ENCODE data around the gene STAB2. TPM values are rescaled to one million over a fixed set of nuclear protein-coding genes. Genes with fewer than 3 reads are reported as not detected.

STAB2 gene
- total RNA-seq, 1 experiment from 2014 or later, result not detected

GRCh38 chr12:103793046-103793445 lies 206.0 kb downstream of the STAB2 start:
- no peak overlapping the region for H2AFZ ChIP-seq (ENCODE audit: low read depth, low read length, poor library complexity, severe bottlenecking)
- H3K9me2 ChIP-seq (ENCODE audit: insufficient read depth), result no peaks in the 10 kb centered on the region
- RAD21 ChIA-PET (ENCODE audit: low non-redundant PET in 1 of 2, low total read pairs in 2 of 2, uncharacterized antibody in 2 of 2, unreplicated experiment in 2 of 2), result no interaction called here
- DNase-seq (ENCODE audit: low read depth, low spot score) (no peak), ATAC-seq (no peak)
- no peaks in the 10 kb centered on the region for H3K9me3 ChIP-seq (ENCODE audit: control insufficient read depth in 1 of 2, insufficient read depth in 1 of 2, low read depth in 1 of 2, low read length in 2 of 2)
- H3K79me2 ChIP-seq (ENCODE audit: insufficient read depth, low read length), result no peaks in the 10 kb centered on the region
- no peak overlapping the region for H3K4me2 ChIP-seq (ENCODE audit: low read length)
- no peak overlapping the region for H3K27ac ChIP-seq (ENCODE audit: low read depth, low read length)
- peaks cover 10 to 19% of the 10 kb centered on the region in 2 experiments for H3K36me3 ChIP-seq (ENCODE audit: control insufficient read depth in 1 of 2, insufficient read depth in 2 of 2, low read length in 2 of 2)
- H3K4me1 ChIP-seq (ENCODE audit: control insufficient read depth in 1 of 2, insufficient read depth in 2 of 2, low read length in 2 of 2), result no peaks in the 10 kb centered on the region; a peak in 1 of 4 replicates
- H3K4me3 ChIP-seq (replicated peaks in 1 of 2; ENCODE audit: low read depth in 1 of 2, low read length in 2 of 2), result no peak overlapping the region
- no peaks in the 10 kb centered on the region for H3K27me3 ChIP-seq (ENCODE audit: insufficient read depth, low read length)
- CTCF ChIA-PET, result no interaction called here
- no TSS peak for BruUV-seq (replicated peaks)
- no peak for TF ChIP-seq TCF7L2 (IDR thresholded peaks at IDR 0.05; ENCODE audit: borderline replicate concordance, extremely low read depth, insufficient read depth, insufficient read length)
- TF ChIP-seq POLR2A (IDR thresholded peaks at IDR 0.05; ENCODE audit: borderline replicate concordance, extremely low read depth, insufficient read depth, insufficient read length), result no peak
- TF ChIP-seq SP1 (IDR thresholded peaks at IDR 0.05; ENCODE audit: low read depth), result no peak
- TF ChIP-seq EZH2phosphoT487 (IDR thresholded peaks at IDR 0.05; ENCODE audit: borderline replicate concordance), result no peak
- TF ChIP-seq ZFX (IDR thresholded peaks at IDR 0.05), result no peak
- no peak for TF ChIP-seq CBX3 (IDR thresholded peaks at IDR 0.05; ENCODE audit: low read depth)
- TF ChIP-seq ZBTB33 (IDR thresholded peaks at IDR 0.05; ENCODE audit: extremely low read depth, insufficient replicate concordance, low read length), result no peak
- POLR2A ChIA-PET, result no interaction called here
- intact Hi-C loops (cut with micrococcal nuclease), result no loop called here
- no peaks in the 10 kb centered on the region for H4K20me1 ChIP-seq (ENCODE audit: insufficient read depth)
- H3K9ac ChIP-seq (ENCODE audit: low read length), result no peak overlapping the region

- H2AFZ ChIP-seq (ENCODE audit: low read depth, low read length, poor library complexity, severe bottlenecking), result no peak overlapping the region
- DNase-seq (ENCODE audit: low read depth, low spot score), result no peak
- H3K27ac ChIP-seq (ENCODE audit: low read depth, low read length), result no peak overlapping the region
- no peaks in the 10 kb centered on the region; a peak in 1 of 4 replicates for H3K4me1 ChIP-seq (ENCODE audit: control insufficient read depth in 1 of 2, insufficient read depth in 2 of 2, low read length in 2 of 2)
- no peak overlapping the region for H3K4me3 ChIP-seq (replicated peaks in 1 of 2; ENCODE audit: low read depth in 1 of 2, low read length in 2 of 2)
- H3K9ac ChIP-seq (ENCODE audit: low read length), result no peak overlapping the region
- peaks cover 10 to 18% of the 10 kb centered on the region in 2 experiments for H3K36me3 ChIP-seq (ENCODE audit: control insufficient read depth in 1 of 2, insufficient read depth in 2 of 2, low read length in 2 of 2)
- CTCF ChIA-PET, result no interaction called here
- no peak overlapping the region for H3K4me2 ChIP-seq (ENCODE audit: low read length)
- no peaks in the 10 kb centered on the region for H3K79me2 ChIP-seq (ENCODE audit: insufficient read depth, low read length)
- no TSS peak for BruUV-seq (replicated peaks)
- intact Hi-C loops (cut with micrococcal nuclease), result no loop called here
- RAD21 ChIA-PET (ENCODE audit: low non-redundant PET in 1 of 2, low total read pairs in 2 of 2, uncharacterized antibody in 2 of 2, unreplicated experiment in 2 of 2), result no interaction called here
- POLR2A ChIA-PET, result no interaction called here
- no peaks in the 10 kb centered on the region for H3K9me2 ChIP-seq (ENCODE audit: insufficient read depth)
- H3K27me3 ChIP-seq (ENCODE audit: insufficient read depth, low read length), result no peaks in the 10 kb centered on the region
- no peak for TF ChIP-seq EZH2phosphoT487 (IDR thresholded peaks at IDR 0.05; ENCODE audit: borderline replicate concordance)
- TF ChIP-seq FOSL1 (IDR thresholded peaks at IDR 0.05; ENCODE audit: low read depth), result no peak
- TF ChIP-seq SP1 (IDR thresholded peaks at IDR 0.05; ENCODE audit: low read depth), result no peak
- TF ChIP-seq ZBTB33 (IDR thresholded peaks at IDR 0.05; ENCODE audit: extremely low read depth, insufficient replicate concordance, low read length), result no peak
- TF ChIP-seq YY1 (IDR thresholded peaks at IDR 0.05; ENCODE audit: extremely low read depth, insufficient replicate concordance, low read depth, low read length), result no peak
- no peak for TF ChIP-seq MAX (IDR thresholded peaks at IDR 0.05)
- TF ChIP-seq POLR2AphosphoS5 (IDR thresholded peaks at IDR 0.05; ENCODE audit: low read depth, low read length), result no peak
- no peak for TF ChIP-seq ELF1 (IDR thresholded peaks at IDR 0.05; ENCODE audit: borderline replicate concordance, low read depth)
- no peak for TF ChIP-seq RAD21 (IDR thresholded peaks at IDR 0.05; ENCODE audit: low read depth)
- no peaks in the 10 kb centered on the region for H3K9me3 ChIP-seq (ENCODE audit: control insufficient read depth in 1 of 2, insufficient read depth in 1 of 2, low read depth in 1 of 2, low read length in 2 of 2)
- ATAC-seq, result no peak
- H4K20me1 ChIP-seq (ENCODE audit: insufficient read depth), result no peaks in the 10 kb centered on the region
Observed at GRCh38 chr12:103793512-103794045, 206.5 kb downstream of the STAB2 start.
